ENCODE results near the gene C19orf85.

The C19orf85 gene

GRCh38 chr19:55477905-55478304 is 13.4 kb upstream of the C19orf85 start:
- Histone ChIP-seq H3K36me3 (ENCODE audit: control insufficient read depth in 2 of 2, insufficient read depth in 1 of 2, low read length in 2 of 2) (peaks cover 0 to 9% of the 10 kb centered on the region in 2 experiments; a peak in 1 of 3 replicates), H3K4me3 (ENCODE audit: low read depth, low read length) (peak overlapping the region; percentile 2; the same call in 1 of the 2 replicates), H3K4me1 (ENCODE audit: control insufficient read depth, insufficient read depth, low read length) (peaks cover 8% of the 10 kb centered on the region; the same call in 1 of the 2 replicates), H3K27ac (ENCODE audit: extremely low read depth, low read depth, low read length) (0 out of 2 replicates have a peak overlapping the region, but pooled peaks have one; percentile 16), H3K9me3 (ENCODE audit: control insufficient read depth, insufficient read depth, low read depth, low read length) (no peaks in the 10 kb centered on the region)
- ChIA-PET CTCF (interaction anchor here (0.8 to 7.0 kb wide), 3 partner anchors 10 to 27 kb away, joined by 4 to 85 read pairs (median 63); no protein-coding TSS in a partner anchor), POLR2A (interaction anchor here (0.7 to 1.2 kb wide), 2 partner anchors 79 to 121 kb away, joined by 3 to 4 read pairs; partner anchors contain the start of gene FIZ1)
- TF ChIP-seq, protein P1, sequence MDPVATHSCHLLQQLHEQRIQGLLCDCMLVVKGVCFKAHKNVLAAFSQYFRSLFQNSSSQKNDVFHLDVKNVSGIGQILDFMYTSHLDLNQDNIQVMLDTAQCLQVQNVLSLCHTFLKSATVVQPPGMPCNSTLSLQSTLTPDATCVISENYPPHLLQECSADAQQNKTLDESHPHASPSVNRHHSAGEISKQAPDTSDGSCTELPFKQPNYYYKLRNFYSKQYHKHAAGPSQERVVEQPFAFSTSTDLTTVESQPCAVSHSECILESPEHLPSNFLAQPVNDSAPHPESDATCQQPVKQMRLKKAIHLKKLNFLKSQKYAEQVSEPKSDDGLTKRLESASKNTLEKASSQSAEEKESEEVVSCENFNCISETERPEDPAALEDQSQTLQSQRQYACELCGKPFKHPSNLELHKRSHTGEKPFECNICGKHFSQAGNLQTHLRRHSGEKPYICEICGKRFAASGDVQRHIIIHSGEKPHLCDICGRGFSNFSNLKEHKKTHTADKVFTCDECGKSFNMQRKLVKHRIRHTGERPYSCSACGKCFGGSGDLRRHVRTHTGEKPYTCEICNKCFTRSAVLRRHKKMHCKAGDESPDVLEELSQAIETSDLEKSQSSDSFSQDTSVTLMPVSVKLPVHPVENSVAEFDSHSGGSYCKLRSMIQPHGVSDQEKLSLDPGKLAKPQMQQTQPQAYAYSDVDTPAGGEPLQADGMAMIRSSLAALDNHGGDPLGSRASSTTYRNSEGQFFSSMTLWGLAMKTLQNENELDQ (tag by site-specific recombination; IDR thresholded peaks at IDR 0.05; ENCODE audit: low read depth): no peak
- TF ChIP-seq EGR2 (tag by site-specific recombination; IDR thresholded peaks at IDR 0.05; ENCODE audit: low read depth) (no peak), ZNF223 (tag by site-specific recombination; IDR thresholded peaks at IDR 0.05) (no peak), ZNF510 (tag by site-specific recombination; IDR thresholded peaks at IDR 0.05; ENCODE audit: insufficient replicate concordance) (no peak), ZBTB20 (tag by site-specific recombination; IDR thresholded peaks at IDR 0.05) (no peak), GLIS1 (tag by site-specific recombination; IDR thresholded peaks at IDR 0.05) (no peak), ZNF350 (tag by site-specific recombination; IDR thresholded peaks at IDR 0.05) (no peak)
- TF ChIP-seq, protein P2, sequence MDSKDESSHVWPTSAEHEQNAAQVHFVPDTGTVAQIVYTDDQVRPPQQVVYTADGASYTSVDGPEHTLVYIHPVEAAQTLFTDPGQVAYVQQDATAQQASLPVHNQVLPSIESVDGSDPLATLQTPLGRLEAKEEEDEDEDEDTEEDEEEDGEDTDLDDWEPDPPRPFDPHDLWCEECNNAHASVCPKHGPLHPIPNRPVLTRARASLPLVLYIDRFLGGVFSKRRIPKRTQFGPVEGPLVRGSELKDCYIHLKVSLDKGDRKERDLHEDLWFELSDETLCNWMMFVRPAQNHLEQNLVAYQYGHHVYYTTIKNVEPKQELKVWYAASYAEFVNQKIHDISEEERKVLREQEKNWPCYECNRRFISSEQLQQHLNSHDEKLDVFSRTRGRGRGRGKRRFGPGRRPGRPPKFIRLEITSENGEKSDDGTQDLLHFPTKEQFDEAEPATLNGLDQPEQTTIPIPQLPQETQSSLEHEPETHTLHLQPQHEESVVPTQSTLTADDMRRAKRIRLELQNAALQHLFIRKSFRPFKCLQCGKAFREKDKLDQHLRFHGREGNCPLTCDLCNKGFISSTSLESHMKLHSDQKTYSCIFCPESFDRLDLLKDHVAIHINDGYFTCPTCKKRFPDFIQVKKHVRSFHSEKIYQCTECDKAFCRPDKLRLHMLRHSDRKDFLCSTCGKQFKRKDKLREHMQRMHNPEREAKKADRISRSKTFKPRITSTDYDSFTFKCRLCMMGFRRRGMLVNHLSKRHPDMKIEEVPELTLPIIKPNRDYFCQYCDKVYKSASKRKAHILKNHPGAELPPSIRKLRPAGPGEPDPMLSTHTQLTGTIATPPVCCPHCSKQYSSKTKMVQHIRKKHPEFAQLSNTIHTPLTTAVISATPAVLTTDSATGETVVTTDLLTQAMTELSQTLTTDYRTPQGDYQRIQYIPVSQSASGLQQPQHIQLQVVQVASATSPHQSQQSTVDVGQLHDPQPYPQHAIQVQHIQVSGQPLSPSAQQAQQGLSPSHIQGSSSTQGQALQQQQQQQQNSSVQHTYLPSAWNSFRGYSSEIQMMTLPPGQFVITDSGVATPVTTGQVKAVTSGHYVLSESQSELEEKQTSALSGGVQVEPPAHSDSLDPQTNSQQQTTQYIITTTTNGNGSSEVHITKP (tag by site-specific recombination; IDR thresholded peaks at IDR 0.05): 0 out of 2 replicates have a peak, but pooled peaks have one; percentile 20

GRCh38 chr19:55476100-55476775 is 11.7 kb upstream of the C19orf85 start, which contains the start of gene ZNF628:
Gene ZNF628, plus strand, starts transcription at chr19:55476617. Its CDS starts 3,294 bp downstream, at chr19:55479911.
- peaks cover 8% of the 10 kb centered on the region; the same call in 1 of the 2 replicates for H3K4me1 ChIP-seq (ENCODE audit: control insufficient read depth, insufficient read depth, low read length)
- CTCF ChIA-PET: interaction anchor here (0.5 to 7.0 kb wide), 10 partner anchors 9 to 336 kb away, joined by 3 to 85 read pairs (median 4); partner anchors contain the start of genes ISOC2 and NAT14
- H3K4me3 ChIP-seq (ENCODE audit: low read depth, low read length): peak within 1 kb of the TSS; percentile 68
- POLR2A ChIA-PET: interaction anchor here (0.6 to 3.0 kb wide), 33 partner anchors 8 to 1027 kb away, joined by 3 to 44 read pairs (median 5); partner anchors contain the start of genes BRSK1, FIZ1, ISOC2 and KMT5C
- H3K36me3 ChIP-seq (ENCODE audit: control insufficient read depth in 2 of 2, insufficient read depth in 1 of 2, low read length in 2 of 2): peaks cover 0 to under 1% of the 10 kb centered on the region in 2 experiments; a peak in 1 of 3 replicates
- H3K27ac ChIP-seq (ENCODE audit: extremely low read depth, low read depth, low read length): peak within 1 kb of the TSS; percentile 76
- no peaks in the 10 kb centered on the region for H3K9me3 ChIP-seq (ENCODE audit: control insufficient read depth, insufficient read depth, low read depth, low read length)
- TF ChIP-seq ZNF530 (tag by site-specific recombination; IDR thresholded peaks at IDR 0.05; ENCODE audit: low read depth) (no peak), ZNF76 (tag by site-specific recombination; IDR thresholded peaks at IDR 0.05; ENCODE audit: borderline replicate concordance, low read depth) (peak; percentile 96), ZNF2 (tag by site-specific recombination; IDR thresholded peaks at IDR 0.05) (peak; percentile 83; the same call in 1 of the 2 replicates), ZNF112 (tag by site-specific recombination; IDR thresholded peaks at IDR 0.05) (no peak), ZNF560 (tag by site-specific recombination; IDR thresholded peaks at IDR 0.05; ENCODE audit: borderline replicate concordance) (no peak), KLF17 (tag by site-specific recombination; IDR thresholded peaks at IDR 0.05) (peak; percentile 80), HOXC10 (CRISPR knock-in tag; IDR thresholded peaks at IDR 0.05) (no peak), ZNF571 (tag by site-specific recombination; IDR thresholded peaks at IDR 0.05) (no peak), REPIN1 (tag by site-specific recombination; IDR thresholded peaks at IDR 0.05; ENCODE audit: low read depth) (no peak), ZNF140 (tag by site-specific recombination; IDR thresholded peaks at IDR 0.05) (no peak), ZNF473 (tag by site-specific recombination; IDR thresholded peaks at IDR 0.05) (no peak), ZBTB48 (tag by site-specific recombination; IDR thresholded peaks at IDR 0.05) (no peak), ZFP41 (tag by site-specific recombination; IDR thresholded peaks at IDR 0.05; ENCODE audit: borderline replicate concordance) (no peak), ZNF792 (tag by site-specific recombination; IDR thresholded peaks at IDR 0.05) (no peak), ZNF776 (tag by site-specific recombination; IDR thresholded peaks at IDR 0.05; ENCODE audit: borderline replicate concordance) (no peak)
- TF ChIP-seq, protein P3, sequence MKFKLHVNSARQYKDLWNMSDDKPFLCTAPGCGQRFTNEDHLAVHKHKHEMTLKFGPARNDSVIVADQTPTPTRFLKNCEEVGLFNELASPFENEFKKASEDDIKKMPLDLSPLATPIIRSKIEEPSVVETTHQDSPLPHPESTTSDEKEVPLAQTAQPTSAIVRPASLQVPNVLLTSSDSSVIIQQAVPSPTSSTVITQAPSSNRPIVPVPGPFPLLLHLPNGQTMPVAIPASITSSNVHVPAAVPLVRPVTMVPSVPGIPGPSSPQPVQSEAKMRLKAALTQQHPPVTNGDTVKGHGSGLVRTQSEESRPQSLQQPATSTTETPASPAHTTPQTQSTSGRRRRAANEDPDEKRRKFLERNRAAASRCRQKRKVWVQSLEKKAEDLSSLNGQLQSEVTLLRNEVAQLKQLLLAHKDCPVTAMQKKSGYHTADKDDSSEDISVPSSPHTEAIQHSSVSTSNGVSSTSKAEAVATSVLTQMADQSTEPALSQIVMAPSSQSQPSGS (tag by site-specific recombination; IDR thresholded peaks at IDR 0.05; ENCODE audit: low read depth): no peak
